GM12878 (cell line): ENCODE measurements around the gene CYP3A7. TPM values are rescaled to one million over a fixed set of nuclear protein-coding genes. Genes with fewer than 3 reads are reported as not detected.
"Not testable (repeated sequence)": the region's sequence is repeated elsewhere in the genome, so short reads cannot be mapped to it uniquely, and the experiment has no call there.

ENCODE experiments used
- ATAC-seq: fragments of 200-7000 bp; cut with Tn5 transposase; 3 replicates; pipeline ENCODE4 v1.9.1; 2020; ENCODE audit warnings: mild to moderate bottlenecking, moderate library complexity
- BruUV-seq: library from RNA; stranded (reverse); fragments of 400-500 nt; replicated peaks from 2 replicates; lab custom pipeline; 2021; lab: Mats Ljungman, UMichigan
- CTCF ChIA-PET: fragments of 300-600 bp; sonication (Branson Sonifier 250); formaldehyde crosslinking; extraction: SDS; loops from one replicate; lab custom pipeline; 2021; ENCODE audit warnings: inconsistent platforms; lab: Yijun Ruan, JAX
- POLR2A ChIA-PET: fragments of 350-600 bp; formaldehyde crosslinking; extraction: SDS; loops from one replicate; lab custom pipeline; 2021; ENCODE audit warnings: inconsistent platforms; lab: Charles Lee
- RAD21 ChIA-PET: fragments of 300-600 bp; sonication (Branson Sonifier 250); formaldehyde crosslinking; loops from one replicate; lab custom pipeline; 2023; ENCODE audit warnings: antibody characterized with exemption; ENCODE audit not compliant: unreplicated experiment; lab: Charles Lee
- SMC1A ChIA-PET: fragments of 300-600 bp; sonication (Branson Sonifier 250); formaldehyde crosslinking; loops from one replicate; lab custom pipeline; 2023; ENCODE audit not compliant: unreplicated experiment, uncharacterized antibody; lab: Charles Lee
- DNase-seq: peaks from one replicate; pipeline ENCODE4 v3.0.0-alpha.2; 2011; ENCODE audit warnings: low read depth, low spot score
- FAIRE-seq: peaks from 3 replicates; lab custom pipeline; 2011; peaks lifted over from hg19 to GRCh38; lab: Jason Lieb, UNC
- H2AFZ ChIP-seq: 2 replicates; pipeline ENCODE4 v1.6.0; 2011; ENCODE audit warnings: low read depth, low read length, control low read depth; ENCODE audit not compliant: control insufficient read depth
- H3K27ac ChIP-seq: 2 replicates; pipeline ENCODE4 v1.5.1; 2011; ENCODE audit warnings: control low read depth; ENCODE audit not compliant: control insufficient read depth, insufficient read depth
- H3K27me3 ChIP-seq, 2 experiments: replicated peaks in 1 of 2; 2 replicates each; pipeline versions ENCODE4 v1.6.0 to v1.6.1; 2011; ENCODE audit warnings: low read length in 1 of 2; ENCODE audit not compliant: control insufficient read depth in 2 of 2, insufficient read depth in 2 of 2
- H3K36me3 ChIP-seq, 2 experiments: 2 replicates each; pipeline ENCODE4 v1.5.1; 2011; ENCODE audit warnings: low read length in 1 of 2; ENCODE audit not compliant: control insufficient read depth in 2 of 2, insufficient read depth in 2 of 2
- H3K4me1 ChIP-seq: 2 replicates; pipeline ENCODE4 v1.6.1; 2011; ENCODE audit warnings: mild to moderate bottlenecking, low read length, moderate library complexity, mixed read lengths; ENCODE audit not compliant: control insufficient read depth, insufficient read depth
- H3K4me2 ChIP-seq: 2 replicates; pipeline ENCODE4 v1.6.0; 2011; ENCODE audit warnings: control low read depth; ENCODE audit not compliant: control insufficient read depth, insufficient read depth
- H3K4me3 ChIP-seq: fragments of 200-600 bp; sonication (generic); 2 replicates; pipeline ENCODE4 v1.5.1; 2016
- H3K79me2 ChIP-seq: 2 replicates; pipeline ENCODE4 v1.6.0; 2011; ENCODE audit warnings: low read length; ENCODE audit not compliant: control insufficient read depth, insufficient read depth
- H3K9ac ChIP-seq: 2 replicates; pipeline ENCODE4 v1.8.0; 2011; ENCODE audit warnings: low read length, control low read depth, mixed read lengths; ENCODE audit not compliant: control insufficient read depth, insufficient read depth
- H3K9me3 ChIP-seq: replicated peaks from 3 replicates; pipeline ENCODE4 v1.5.1; 2011; ENCODE audit warnings: mild to moderate bottlenecking, low read length; ENCODE audit not compliant: control insufficient read depth, insufficient read depth
- H4K20me1 ChIP-seq: 2 replicates; pipeline ENCODE4 v1.6.0; 2011; ENCODE audit not compliant: control insufficient read depth, insufficient read depth
- BCL3 ChIP-seq: IDR thresholded peaks from 2 replicates; pipeline ENCODE4 v1.6.1; 2011; ENCODE audit warnings: borderline replicate concordance, low read depth, mild to moderate bottlenecking, moderate library complexity, low read length; ENCODE audit not compliant: insufficient read depth, poor library complexity, severe bottlenecking
- CEBPB ChIP-seq, 2 experiments: fragments of 150-350 bp in 1 of 2; IDR thresholded peaks; 2 replicates each; pipeline ENCODE4 v1.6.1; 2012 to 2014; ENCODE audit warnings: low read depth in 2 of 2, low read length in 2 of 2, borderline replicate concordance in 1 of 2, inconsistent platforms in 1 of 2
- EED ChIP-seq: sonication (generic); IDR thresholded peaks from 2 replicates; pipeline ENCODE4 v1.6.1; 2016; ENCODE audit warnings: antibody characterized with exemption, low read depth
- IRF4 ChIP-seq: IDR thresholded peaks from 2 replicates; pipeline ENCODE4 v1.6.1; 2011; ENCODE audit warnings: low read depth, low read length
- WGBS: methylation state at CpG from one replicate; pipeline ENCODE4 v1.1.6; 2016; ENCODE audit warnings: low lambda C conversion rate; ENCODE audit not compliant: insufficient replicate concordance, insufficient coverage; ENCODE audit errors: missing lambda C conversion rate; 5-methylcytosine and 5-hydroxymethylcytosine counted together
- in situ Hi-C: fragments of 300-500 bp; cut with MboI; formaldehyde crosslinking; loops from 9 replicates; pipeline ENCODE4 v1.14.3; 2018; ENCODE audit warnings: mixed read lengths
- intact Hi-C: fragments of 100-400 bp; cut with micrococcal nuclease; formaldehyde crosslinking; loops from one replicate; pipeline ENCODE4 v1.14.2; 2022; ENCODE audit not compliant: unreplicated experiment
- polyA plus RNA-seq, 11 experiments: library from polyadenylated mRNA; depleted of rRNA in 4 of 11; unstranded in 6 of 11; stranded (reverse) in 5 of 11; fragments of >200 nt; fragmentation: Nextera tagmentation in 4 of 11; fragmentation: Illumina TruSeq in 1 of 11; extraction: Ambion mirVana in 4 of 11; extraction: Trizol in 1 of 11; gene quantifications; 1 replicate in 1 of 11; 2 replicates in 10 of 11; pipeline versions ENCODE4 v1.2.1 to v1.2.3, GENCODE V29; 2011 to 2016; ENCODE audit warnings: inconsistent platforms in 2 of 11, missing spikeins in 2 of 11, low read depth in 1 of 11
- total RNA-seq, 4 experiments: library from RNA; depleted of rRNA in 3 of 4; stranded (reverse); fragments of >200 nt in 3 of 4; fragmentation: Illumina TruSeq in 1 of 4; extraction: Trizol in 1 of 4; gene quantifications; 2 replicates each; pipeline versions ENCODE4 v1.2.1 to v1.2.3, GENCODE V29; 2013 to 2021

Gene CYP3A7
- total and polyA plus RNA-seq, 10 of the 15 experiments (the other 5 are each of a cell fraction or from before 2014, with no cell fraction given): 0.05 to 0.11 (median 0.06) TPM; not detected in 7

- ATAC-seq (no peak), FAIRE-seq (no peak)
- Histone ChIP-seq H3K27me3 (no peaks in the 10 kb centered on the region), H4K20me1 (no peaks in the 10 kb centered on the region), H3K4me2 (no peak overlapping the region), H3K4me1 (no peaks in the 10 kb centered on the region), H3K36me3 (no peaks in the 10 kb centered on the region), H2AFZ (no peak overlapping the region)
- BruUV-seq: no TSS peak
- SMC1A ChIA-PET: no interaction called here
- intact Hi-C loops: no loop called here
- RAD21 ChIA-PET: no interaction called here
- in situ Hi-C loops: no loop called here
- POLR2A ChIA-PET: no interaction called here
- no peak for TF ChIP-seq CEBPB (IDR thresholded peaks at IDR 0.05; ENCODE audit: borderline replicate concordance in 1 of 2, low read depth in 2 of 2, low read length in 2 of 2)
- no peak for TF ChIP-seq IRF4
- no peak for TF ChIP-seq BCL3
- no peak for TF ChIP-seq EED
- TF ChIP-seq, all 136 proteins: peak for 0
- Histone ChIP-seq H3K79me2 (no peaks in the 10 kb centered on the region), H3K9me3 (no peaks in the 10 kb centered on the region), H3K4me3 (no peak overlapping the region), H3K9ac (no peak overlapping the region), H3K27ac (no peak overlapping the region)
- DNase-seq: no peak
- CTCF ChIA-PET: no interaction called here
- WGBS: 88% methylated on average over 1 of the region's 1 CpG
These were observed 37.6 kb upstream of the CYP3A7 start for GRCh38 chr7:99772565-99772964.

- H3K4me3 ChIP-seq, H3K4me1 ChIP-seq, H3K27me3 ChIP-seq, in situ Hi-C loops, RAD21 ChIA-PET, BruUV-seq, H3K9ac ChIP-seq, FAIRE-seq, CTCF ChIA-PET, intact Hi-C loops, ATAC-seq, H4K20me1 ChIP-seq, H2AFZ ChIP-seq, DNase-seq, H3K27ac ChIP-seq, SMC1A ChIA-PET, H3K79me2 ChIP-seq, H3K9me3 ChIP-seq, H3K36me3 ChIP-seq, POLR2A ChIA-PET, H3K4me2 ChIP-seq: not testable (repeated sequence)
- 67% methylated on average over 3 of the region's 3 CpGs for WGBS
These were observed 34.5 kb upstream of the CYP3A7 start for GRCh38 chr7:99769494-99769893.
